Osteocyte (in vitro differentiated cells): Measurements from ENCODE around the gene ATXN10. TPM values are rescaled to one million over a fixed set of nuclear protein-coding genes. Genes with fewer than 3 reads are reported as not detected.

ENCODE experiments used
- DNase-seq: peaks from one replicate; pipeline ENCODE4 v3.0.0; 2021; ENCODE audit warnings: mixed read lengths; ENCODE audit not compliant: unreplicated experiment; ENCODE audit errors: extremely low spot score
- H3K27ac Mint-ChIP-seq: one replicate; pipeline ENCODE4 v1.8.0; 2021; ENCODE audit warnings: mild to moderate bottlenecking, mixed read lengths; ENCODE audit not compliant: unreplicated experiment
- H3K27me3 Mint-ChIP-seq: one replicate; pipeline ENCODE4 v1.8.0; 2021; ENCODE audit warnings: mixed read lengths; ENCODE audit not compliant: unreplicated experiment
- H3K36me3 Mint-ChIP-seq: one replicate; pipeline ENCODE4 v1.8.0; 2021; ENCODE audit warnings: mixed read lengths; ENCODE audit not compliant: unreplicated experiment
- H3K4me1 Mint-ChIP-seq: one replicate; pipeline ENCODE4 v1.8.0; 2021; ENCODE audit warnings: mixed read lengths; ENCODE audit not compliant: unreplicated experiment
- H3K4me3 Mint-ChIP-seq: one replicate; pipeline ENCODE4 v1.8.0; 2021; ENCODE audit warnings: mild to moderate bottlenecking, moderate library complexity, mixed read lengths; ENCODE audit not compliant: unreplicated experiment
- H3K9me3 Mint-ChIP-seq: one replicate; pipeline ENCODE4 v1.8.0; 2021; ENCODE audit warnings: mixed read lengths; ENCODE audit not compliant: unreplicated experiment
- CTCF ChIP-seq: fragments of 200-600 bp; sonication (generic); IDR thresholded peaks from 2 replicates; pipeline ENCODE4 v1.5.0; 2021; ENCODE audit warnings: antibody characterized with exemption, mild to moderate bottlenecking, moderate library complexity
- total RNA-seq: library from RNA; stranded (reverse); gene quantifications from 2 replicates; pipeline ENCODE4 v1.2.1, GENCODE V29; 2021

ATXN10 gene
- total RNA-seq, 1 donor from 2014 or later, result 164 TPM

DNA sequence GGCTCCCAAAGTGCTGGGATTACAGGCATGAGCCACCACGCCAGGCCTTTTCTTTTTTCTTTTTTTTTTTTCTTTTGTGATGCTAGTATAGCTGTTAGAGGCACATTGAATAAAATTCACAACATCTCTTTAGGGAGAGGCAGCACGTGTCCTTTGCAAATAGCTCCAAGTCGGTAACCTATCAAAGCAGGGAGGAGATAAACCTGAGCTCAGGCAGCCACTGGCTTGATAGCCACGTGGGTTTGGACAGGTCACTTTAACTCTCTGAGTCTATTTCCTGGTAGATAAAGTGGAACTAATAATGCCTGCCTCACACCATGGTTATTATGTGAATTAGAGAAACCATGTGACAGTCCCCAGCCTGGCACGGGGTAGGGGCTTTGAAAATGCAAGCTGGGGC, 43.1 kb upstream of the ATXN10 start:
- TF ChIP-seq CTCF, result no peak
- H3K4me1 Mint-ChIP-seq, result peaks cover 9% of the 10 kb centered on the region
- no peaks in the 10 kb centered on the region for H3K36me3 Mint-ChIP-seq
- peaks cover 21% of the 10 kb centered on the region for H3K27me3 Mint-ChIP-seq
- H3K27ac Mint-ChIP-seq, result no peak overlapping the region
- no peak overlapping the region for H3K4me3 Mint-ChIP-seq
- H3K9me3 Mint-ChIP-seq, result no peaks in the 10 kb centered on the region
- DNase-seq, result no peak

DNA sequence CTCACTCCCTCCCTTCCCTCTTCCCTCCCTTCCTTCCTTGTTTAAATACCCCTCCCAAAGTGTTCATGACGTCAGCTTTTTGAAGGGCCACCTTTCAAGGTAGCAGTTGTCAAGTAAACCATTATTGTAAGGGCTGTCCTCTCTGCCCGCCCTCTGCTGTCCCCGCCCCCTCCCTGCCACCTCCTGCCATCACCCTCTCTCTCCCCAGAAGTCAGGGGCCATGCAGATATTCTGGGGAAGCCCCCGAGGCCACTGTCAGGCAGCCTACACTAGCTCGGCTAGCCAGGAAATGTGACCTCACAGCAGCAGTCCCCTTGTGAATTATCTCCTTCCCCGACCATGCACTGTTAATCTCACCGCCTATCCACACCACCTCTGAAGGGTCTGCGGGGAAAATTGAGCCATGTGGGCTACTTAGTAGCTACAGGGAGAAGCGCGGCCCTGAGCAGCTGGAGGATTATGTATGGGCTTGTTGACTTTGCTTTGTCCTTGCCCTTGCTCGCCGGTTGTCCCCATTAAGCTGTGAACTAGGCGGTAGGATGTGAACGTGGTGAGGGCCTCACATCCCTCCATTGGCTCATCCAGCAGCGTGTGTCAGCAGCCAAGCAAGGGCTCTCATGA, 42.1 kb upstream of the ATXN10 start:
- DNase-seq, result no peak
- Mint-ChIP-seq H3K27ac (no peak overlapping the region), H3K4me3 (no peak overlapping the region), H3K9me3 (no peaks in the 10 kb centered on the region), H3K27me3 (peaks cover 27% of the 10 kb centered on the region), H3K4me1 (peaks cover 9% of the 10 kb centered on the region), H3K36me3 (no peaks in the 10 kb centered on the region)
- no peak for TF ChIP-seq CTCF

DNA sequence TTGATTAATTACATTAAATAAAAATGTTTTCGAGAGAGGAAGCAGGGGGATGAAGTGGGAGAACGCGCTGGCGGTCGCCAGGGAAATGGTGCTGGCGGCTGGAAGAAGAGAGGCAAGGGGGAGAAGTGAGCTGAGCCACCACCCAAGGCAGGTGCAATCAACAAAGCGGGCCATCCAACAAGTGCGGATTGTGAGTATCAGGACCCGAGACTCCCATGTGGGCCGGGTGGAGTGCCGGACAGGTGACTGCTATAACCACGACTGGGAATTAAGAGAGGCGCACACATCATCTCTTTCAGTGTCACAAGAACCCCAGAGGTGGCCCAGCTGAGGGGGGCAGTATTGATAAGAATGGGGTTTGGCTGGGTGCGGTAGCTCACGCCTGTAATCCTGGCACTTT, 41.2 kb upstream of the ATXN10 start:
- no peak for DNase-seq
- Mint-ChIP-seq H3K4me1 (peaks cover 9% of the 10 kb centered on the region), H3K27ac (no peak overlapping the region), H3K36me3 (no peaks in the 10 kb centered on the region), H3K4me3 (no peak overlapping the region), H3K27me3 (peaks cover 31% of the 10 kb centered on the region), H3K9me3 (no peaks in the 10 kb centered on the region)
- TF ChIP-seq CTCF, result no peak

DNA sequence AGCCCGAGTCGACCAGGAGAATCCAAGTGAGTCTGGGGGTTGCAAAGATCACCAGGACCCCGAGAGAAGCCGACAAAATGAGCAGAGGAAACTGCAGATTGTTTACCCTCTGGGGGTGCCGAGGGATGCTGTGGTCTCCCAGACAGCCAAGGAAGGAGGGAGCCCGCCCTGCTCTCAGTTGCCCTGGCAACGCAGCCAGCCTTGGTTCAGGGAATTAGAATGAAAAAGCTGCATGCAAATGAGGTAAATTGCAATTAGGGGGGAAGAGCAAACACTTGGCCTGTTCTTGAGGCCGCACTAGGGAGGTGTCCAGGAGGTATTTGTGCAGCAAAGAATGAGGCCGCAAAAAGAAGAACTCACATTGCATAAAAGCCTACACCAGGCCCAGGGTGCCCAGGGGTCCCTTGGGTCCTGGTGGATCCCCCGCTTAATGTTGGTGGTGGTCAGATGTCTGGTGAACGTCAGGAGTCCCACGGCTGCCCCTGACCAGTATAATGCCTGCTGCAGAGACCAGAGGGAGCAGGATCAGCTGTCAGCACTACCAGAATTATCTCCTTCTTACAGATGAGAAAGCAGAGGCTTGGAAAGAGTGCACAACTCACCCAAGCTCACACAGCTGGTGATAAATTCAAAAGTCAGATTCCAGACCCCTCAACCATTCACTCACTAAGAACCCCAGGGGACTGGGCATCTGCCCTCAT, 40.3 kb upstream of the ATXN10 start:
- Mint-ChIP-seq H3K27me3 (peaks cover 36% of the 10 kb centered on the region), H3K4me3 (no peak overlapping the region), H3K9me3 (no peaks in the 10 kb centered on the region), H3K36me3 (no peaks in the 10 kb centered on the region), H3K27ac (no peak overlapping the region), H3K4me1 (peaks cover 9% of the 10 kb centered on the region)
- DNase-seq, result no peak
- TF ChIP-seq CTCF, result no peak

DNA sequence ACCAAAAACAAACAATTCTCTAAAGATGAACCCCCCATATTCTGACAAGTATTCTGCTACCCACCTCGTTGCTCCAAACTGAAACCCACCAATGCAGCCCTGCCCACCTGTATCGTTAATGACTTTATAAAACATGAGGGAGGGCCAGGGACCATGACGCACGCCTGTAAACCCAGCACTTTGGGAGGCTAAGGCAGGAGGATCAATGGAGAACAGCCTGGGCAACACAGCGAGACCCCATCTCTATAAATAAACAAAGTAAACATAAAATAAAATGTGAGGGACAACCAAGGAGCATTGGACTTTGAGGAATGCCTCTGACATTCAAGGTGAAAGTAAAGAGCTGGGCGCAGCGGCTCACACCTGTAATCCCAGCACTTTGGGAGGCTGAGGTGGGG, 39.8 kb upstream of the ATXN10 start:
- H3K27me3 Mint-ChIP-seq, result peaks cover 41% of the 10 kb centered on the region
- H3K4me3 Mint-ChIP-seq, result no peak overlapping the region
- H3K4me1 Mint-ChIP-seq, result peaks cover 9% of the 10 kb centered on the region
- H3K36me3 Mint-ChIP-seq, result no peaks in the 10 kb centered on the region
- no peak for DNase-seq
- H3K27ac Mint-ChIP-seq, result no peak overlapping the region
- no peaks in the 10 kb centered on the region for H3K9me3 Mint-ChIP-seq
- TF ChIP-seq CTCF, result no peak
